Naive thymus-derived CD4-positive, alpha-beta T cell (primary cell): ENCODE results near the gene CNTN4. TPM values are rescaled to one million over a fixed set of nuclear protein-coding genes. Genes with fewer than 3 reads are reported as not detected.
A peak's percentile ranks its signal among the peaks of the same experiment; 100 is the strongest.

Experiments
- ATAC-seq: fragments of 150-1000 bp; cut with Tn5 transposase; 2 replicates; pipeline ENCODE4 v1.10.0; 2021; ENCODE audit warnings: mild to moderate bottlenecking, moderate library complexity
- CTCF ChIA-PET: fragments of 350-600 bp; sonication (Branson Sonifier 250); formaldehyde crosslinking; loops from one replicate; lab custom pipeline; 2021; ENCODE audit warnings: antibody characterized with exemption; lab: Charles Lee
- POLR2A ChIA-PET: fragments of 350-600 bp; sonication (Branson Sonifier 250); formaldehyde crosslinking; loops from one replicate; lab custom pipeline; 2021; ENCODE audit warnings: antibody characterized with exemption, inconsistent platforms; lab: Charles Lee
- DNase-seq, 9 donors: peaks; one replicate each; pipeline versions ENCODE4 v3.0.0 to v3.0.0-alpha.2; 2020 to 2022; ENCODE audit warnings: mixed read lengths in 1 of 9
- H3K27ac ChIP-seq: one replicate; pipeline ENCODE4 v1.7.0; 2013; ENCODE audit warnings: mild to moderate bottlenecking, low read depth, low read length, moderate library complexity
- H3K27me3 ChIP-seq, 2 donors: one replicate each; pipeline ENCODE4 v1.7.0; 2013; ENCODE audit warnings: low read length in 2 of 2, mild to moderate bottlenecking in 2 of 2, moderate library complexity in 2 of 2; ENCODE audit not compliant: control insufficient read depth in 2 of 2, insufficient read depth in 2 of 2
- H3K36me3 ChIP-seq, 3 experiments: 1 replicate in 2 of 3; 2 replicates in 1 of 3; pipeline ENCODE4 v1.7.0; 2013; ENCODE audit warnings: low read length in 3 of 3, mild to moderate bottlenecking in 3 of 3, moderate library complexity in 1 of 3; ENCODE audit not compliant: insufficient read depth in 3 of 3, control insufficient read depth in 2 of 3
- H3K4me1 ChIP-seq, 2 donors: one replicate each; pipeline ENCODE4 v1.7.0; 2013; ENCODE audit warnings: low read length in 2 of 2, mild to moderate bottlenecking in 2 of 2, moderate library complexity in 1 of 2; ENCODE audit not compliant: control insufficient read depth in 2 of 2, insufficient read depth in 2 of 2
- H3K4me3 ChIP-seq: 2 replicates; pipeline ENCODE4 v1.7.0; 2013; ENCODE audit warnings: mild to moderate bottlenecking, low read length
- H3K9me3 ChIP-seq, 3 experiments: 1 replicate in 2 of 3; 2 replicates in 1 of 3; pipeline ENCODE4 v1.7.0; 2013; ENCODE audit warnings: low read length in 3 of 3; ENCODE audit not compliant: control insufficient read depth in 2 of 3
- H3K27ac Mint-ChIP-seq, 9 donors: one replicate each; pipeline ENCODE4 v1.8.0; 2020 to 2022; ENCODE audit warnings: mixed read lengths in 9 of 9, mild to moderate bottlenecking in 8 of 9, moderate library complexity in 5 of 9, inconsistent platforms in 2 of 9
- H3K27me3 Mint-ChIP-seq, 5 donors: one replicate each; pipeline ENCODE4 v1.8.0; 2021 to 2022; ENCODE audit warnings: mixed read lengths in 5 of 5, mild to moderate bottlenecking in 1 of 5
- H3K36me3 Mint-ChIP-seq, 5 donors: one replicate each; pipeline ENCODE4 v1.8.0; 2020 to 2022; ENCODE audit warnings: mixed read lengths in 5 of 5, mild to moderate bottlenecking in 3 of 5, inconsistent platforms in 1 of 5
- H3K4me1 Mint-ChIP-seq, 7 donors: one replicate each; pipeline ENCODE4 v1.8.0; 2020 to 2022; ENCODE audit warnings: mixed read lengths in 7 of 7, mild to moderate bottlenecking in 3 of 7, inconsistent platforms in 1 of 7
- H3K4me3 Mint-ChIP-seq, 10 donors: one replicate each; pipeline ENCODE4 v1.8.0; 2020 to 2022; ENCODE audit warnings: mild to moderate bottlenecking in 10 of 10, mixed read lengths in 10 of 10, moderate library complexity in 6 of 10, inconsistent platforms in 2 of 10
- H3K9me3 Mint-ChIP-seq, 11 donors: one replicate each; pipeline ENCODE4 v1.8.0; 2020 to 2022; ENCODE audit warnings: mixed read lengths in 11 of 11, mild to moderate bottlenecking in 4 of 11, inconsistent platforms in 1 of 11, moderate library complexity in 1 of 11
- intact Hi-C, 2 donors: fragments of 100-400 bp; cut with micrococcal nuclease; formaldehyde crosslinking; loops; one replicate each; pipeline ENCODE4 v1.15.1; 2023
- polyA plus RNA-seq, 2 donors: library from polyadenylated mRNA; unstranded; fragments of 300-500 nt; fragmentation: Illumina TruSeq; gene quantifications; one replicate each; pipeline ENCODE4 v1.2.3, GENCODE V29; 2021
- total RNA-seq, 6 experiments: library from RNA in 5 of 6; stranded (reverse) in 5 of 6; gene quantifications; 1 replicate in 5 of 6; 2 replicates in 1 of 6; pipeline ENCODE4 v1.2.3 and lab custom pipeline; 2021 to 2026

The CNTN4 gene
- total and polyA plus RNA-seq, 7 experiments from 2014 or later: not detected

DNA sequence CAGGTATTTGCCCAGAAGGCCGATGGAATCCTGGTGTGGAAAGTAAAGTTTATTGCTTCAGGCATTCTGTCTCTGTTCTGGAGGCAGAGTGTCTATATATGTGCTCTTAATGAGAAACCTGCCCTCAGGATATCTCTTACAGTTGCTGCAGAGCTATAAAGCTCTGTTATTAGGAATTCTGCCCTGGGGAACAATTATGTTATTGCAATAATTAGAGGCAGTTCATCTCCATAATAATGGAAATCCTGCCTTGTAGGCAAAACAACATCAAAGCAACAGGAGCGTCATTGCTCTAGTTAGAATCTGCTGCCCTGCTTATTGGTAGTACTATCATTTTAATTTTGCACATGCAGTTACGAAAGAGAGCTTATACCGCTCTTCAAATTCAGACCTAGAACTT lies 835.9 kb downstream of the CNTN4 start:
- no peak overlapping the region for H3K4me3 Mint-ChIP-seq
- H3K27me3 Mint-ChIP-seq: peaks cover 0 to 14% (median 5%) of the 10 kb centered on the region in 5 donors
- Histone ChIP-seq H3K9me3 (no peaks in the 10 kb centered on the region), H3K36me3 (no peaks in the 10 kb centered on the region), H3K4me1 (no peaks in the 10 kb centered on the region), H3K4me3 (no peak overlapping the region), H3K27me3 (no peaks in the 10 kb centered on the region), H3K27ac (no peak overlapping the region)
- intact Hi-C loops: no loop called here
- POLR2A ChIA-PET: no interaction called here
- peaks cover 0 to 3% (median 0%) of the 10 kb centered on the region in 5 donors for H3K36me3 Mint-ChIP-seq
- ATAC-seq (no peak), DNase-seq (no peak)
- H3K9me3 Mint-ChIP-seq: peaks cover 0 to 3% (median 0%) of the 10 kb centered on the region in 11 donors
- H3K4me1 Mint-ChIP-seq: peaks cover 0 to 3% (median 0%) of the 10 kb centered on the region in 7 donors
- CTCF ChIA-PET: no interaction called here
- H3K27ac Mint-ChIP-seq: no peak overlapping the region

DNA sequence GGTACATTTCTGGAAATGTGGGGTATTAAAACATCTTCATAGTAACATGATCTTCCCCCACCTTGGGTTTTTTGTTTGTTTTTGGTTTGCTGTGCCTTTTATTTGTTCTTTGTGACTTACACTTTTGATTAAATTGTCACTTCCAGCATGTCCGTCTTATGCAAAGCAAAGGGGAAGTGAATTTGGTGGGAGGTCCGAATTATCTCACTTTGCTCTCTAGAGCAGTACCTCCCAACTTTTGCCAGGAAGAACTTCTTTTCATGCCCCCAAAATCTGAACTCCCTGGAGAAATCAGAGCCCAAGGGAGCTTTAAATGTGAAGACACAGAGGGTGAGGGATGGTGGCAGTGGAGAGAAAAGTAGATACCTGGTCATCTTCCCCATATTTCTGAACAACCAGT lies 838.4 kb downstream of the CNTN4 start:
- DNase-seq (no peak), ATAC-seq (no peak)
- Histone ChIP-seq H3K4me3 (no peak overlapping the region), H3K9me3 (no peaks in the 10 kb centered on the region), H3K27me3 (no peaks in the 10 kb centered on the region), H3K4me1 (no peaks in the 10 kb centered on the region), H3K36me3 (no peaks in the 10 kb centered on the region), H3K27ac (no peak overlapping the region)
- CTCF ChIA-PET: no interaction called here
- Mint-ChIP-seq H3K27me3 (peaks cover 2 to 21% (median 11%) of the 10 kb centered on the region in 5 donors), H3K4me1 (peaks cover 0 to 3% (median 0%) of the 10 kb centered on the region in 7 donors), H3K27ac (no peak overlapping the region), H3K4me3 (no peak overlapping the region), H3K36me3 (peaks cover 0 to 3% (median 0%) of the 10 kb centered on the region in 5 donors), H3K9me3 (peaks cover 0 to 2% (median 0%) of the 10 kb centered on the region in 11 donors)
- POLR2A ChIA-PET: no interaction called here
- intact Hi-C loops: no loop called here

DNA sequence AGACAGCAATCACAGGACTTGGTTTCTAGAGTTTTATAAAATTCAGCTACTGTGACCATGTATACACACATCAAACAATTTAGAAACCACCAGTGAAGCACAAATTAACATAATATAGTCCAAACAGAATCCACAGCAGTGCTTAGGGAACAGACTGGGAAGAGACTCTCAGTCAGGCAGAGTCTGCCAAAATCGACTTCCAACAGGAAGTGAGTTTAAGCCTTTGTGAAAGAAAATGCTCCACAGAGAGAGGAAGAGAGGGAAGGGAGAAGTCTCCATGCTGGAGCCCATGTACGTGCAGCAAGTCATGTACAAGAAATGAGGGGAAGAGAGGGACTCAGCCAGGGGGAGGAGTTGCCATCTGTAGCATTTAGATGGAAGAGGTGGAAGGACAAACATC lies 838.9 kb downstream of the CNTN4 start:
- no peaks in the 10 kb centered on the region for H3K36me3 ChIP-seq
- Mint-ChIP-seq H3K4me1 (peaks cover 0 to 3% (median 0%) of the 10 kb centered on the region in 7 donors), H3K9me3 (peaks cover 0 to 2% (median 0%) of the 10 kb centered on the region in 11 donors), H3K4me3 (no peak overlapping the region), H3K36me3 (peaks cover 0 to 3% (median 0%) of the 10 kb centered on the region in 5 donors), H3K27me3 (peaks cover 2 to 22% (median 12%) of the 10 kb centered on the region in 5 donors), H3K27ac (peak overlapping the region in 1 of 9 donors; percentile 31)
- no peak overlapping the region for H3K4me3 ChIP-seq
- intact Hi-C loops: no loop called here
- DNase-seq (no peak), ATAC-seq (no peak)
- no peak overlapping the region for H3K27ac ChIP-seq
- no peaks in the 10 kb centered on the region for H3K9me3 ChIP-seq
- no peaks in the 10 kb centered on the region for H3K27me3 ChIP-seq
- CTCF ChIA-PET: no interaction called here
- POLR2A ChIA-PET: no interaction called here
- H3K4me1 ChIP-seq: no peaks in the 10 kb centered on the region

- Histone ChIP-seq H3K36me3 (no peaks in the 10 kb centered on the region), H3K27ac (no peak overlapping the region), H3K4me1 (no peaks in the 10 kb centered on the region), H3K4me3 (no peak overlapping the region), H3K27me3 (no peaks in the 10 kb centered on the region), H3K9me3 (no peaks in the 10 kb centered on the region)
- no peak overlapping the region for H3K4me3 Mint-ChIP-seq
- ChIA-PET POLR2A (no interaction called here), CTCF (interaction anchor here (0.7 kb wide), 1 partner anchor 14 kb away, joined by 3 read pairs; no protein-coding TSS in a partner anchor)
- intact Hi-C loops: no loop called here
- H3K27ac Mint-ChIP-seq: no peak overlapping the region
- ATAC-seq (no peak), DNase-seq (no peak)
- H3K9me3 Mint-ChIP-seq: no peaks in the 10 kb centered on the region
- H3K4me1 Mint-ChIP-seq: peaks cover 0 to 3% (median 0%) of the 10 kb centered on the region in 7 donors
- no peaks in the 10 kb centered on the region for H3K36me3 Mint-ChIP-seq
- peaks cover 2 to 22% (median 12%) of the 10 kb centered on the region in 5 donors for H3K27me3 Mint-ChIP-seq
Measured at GRCh38 chr3:2938711-2939110, 840.0 kb downstream of the CNTN4 start.

- H3K9me3 ChIP-seq: no peaks in the 10 kb centered on the region
- no peaks in the 10 kb centered on the region for H3K9me3 Mint-ChIP-seq
- no peak overlapping the region for H3K4me3 ChIP-seq
- no peak overlapping the region for H3K4me3 Mint-ChIP-seq
- H3K27me3 Mint-ChIP-seq: peaks cover 4 to 25% (median 12%) of the 10 kb centered on the region in 5 donors
- no peaks in the 10 kb centered on the region for H3K36me3 ChIP-seq
- DNase-seq: no peak
- ChIA-PET POLR2A (no interaction called here), CTCF (no interaction called here)
- intact Hi-C loops: no loop called here
- peaks cover 0 to 3% (median 0%) of the 10 kb centered on the region in 7 donors for H3K4me1 Mint-ChIP-seq
- no peaks in the 10 kb centered on the region for H3K4me1 ChIP-seq
- no peak overlapping the region for H3K27ac ChIP-seq
- no peak overlapping the region for H3K27ac Mint-ChIP-seq
- H3K27me3 ChIP-seq: no peaks in the 10 kb centered on the region
- no peaks in the 10 kb centered on the region for H3K36me3 Mint-ChIP-seq
- ATAC-seq: no peak
Measured at GRCh38 chr3:2940062-2940461, 841.4 kb downstream of the CNTN4 start.

GRCh38 chr3:2944628-2945027 lies 846.0 kb downstream of the CNTN4 start:
- Mint-ChIP-seq H3K9me3 (peaks cover 0 to 2% (median 0%) of the 10 kb centered on the region in 11 donors), H3K36me3 (no peaks in the 10 kb centered on the region), H3K27me3 (peaks cover 2 to 30% (median 11%) of the 10 kb centered on the region in 5 donors), H3K4me3 (no peak overlapping the region), H3K4me1 (peaks cover 0 to 1% (median 0%) of the 10 kb centered on the region in 7 donors), H3K27ac (no peak overlapping the region)
- H3K9me3 ChIP-seq: no peaks in the 10 kb centered on the region
- intact Hi-C loops: no loop called here
- POLR2A ChIA-PET: no interaction called here
- DNase-seq (no peak), ATAC-seq (no peak)
- CTCF ChIA-PET: no interaction called here
- no peak overlapping the region for H3K27ac ChIP-seq
- no peaks in the 10 kb centered on the region for H3K27me3 ChIP-seq
- H3K4me1 ChIP-seq: no peaks in the 10 kb centered on the region
- H3K4me3 ChIP-seq: no peak overlapping the region
- no peaks in the 10 kb centered on the region for H3K36me3 ChIP-seq

DNA sequence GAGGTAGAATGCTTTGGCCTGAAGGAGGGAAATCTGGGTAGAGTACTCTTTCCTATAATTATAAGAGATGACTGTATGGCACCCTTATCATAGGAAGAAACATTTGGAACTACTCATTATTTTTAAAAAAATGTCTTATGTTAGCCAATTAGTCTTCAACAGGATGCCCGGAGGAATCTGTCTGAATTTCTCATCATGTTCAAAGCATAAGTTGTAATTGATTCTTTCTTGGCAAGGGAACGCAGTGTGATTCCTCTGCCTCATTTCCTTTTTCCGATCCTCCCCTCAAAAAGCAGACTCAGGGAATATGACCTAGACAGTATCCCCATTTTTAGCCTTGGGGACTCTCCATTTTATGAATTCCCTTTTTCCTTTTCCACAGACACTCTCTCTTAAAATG lies 846.5 kb downstream of the CNTN4 start:
- Mint-ChIP-seq H3K4me3 (no peak overlapping the region), H3K4me1 (peaks cover 0 to 1% (median 0%) of the 10 kb centered on the region in 7 donors), H3K9me3 (peaks cover 0 to 2% (median 0%) of the 10 kb centered on the region in 11 donors), H3K27ac (no peak overlapping the region), H3K27me3 (peaks cover 2 to 27% (median 11%) of the 10 kb centered on the region in 5 donors), H3K36me3 (no peaks in the 10 kb centered on the region)
- ATAC-seq: no peak
- ChIA-PET POLR2A (no interaction called here), CTCF (no interaction called here)
- intact Hi-C loops: no loop called here
- H3K4me1 ChIP-seq: no peaks in the 10 kb centered on the region
- no peaks in the 10 kb centered on the region for H3K27me3 ChIP-seq
- DNase-seq: no peak
- no peaks in the 10 kb centered on the region for H3K9me3 ChIP-seq
- no peaks in the 10 kb centered on the region for H3K36me3 ChIP-seq
- no peak overlapping the region for H3K27ac ChIP-seq
- H3K4me3 ChIP-seq: no peak overlapping the region
